GM18861 (cell line): Measurements from ENCODE around the gene SMARCD2.
A peak's percentile ranks its signal among the peaks of the same experiment; 100 is the strongest.
"Not testable (repeated sequence)": the region's sequence is repeated elsewhere in the genome, so short reads cannot be mapped to it uniquely, and the experiment has no call there.

Source experiments
- ATAC-seq: cut with Tn5 transposase; IDR thresholded peaks from one replicate; pipeline ENCODE4 v1.9.1; 2021; ENCODE audit not compliant: unreplicated experiment

SMARCD2 gene

GRCh38 chr17:63853260-63853659 lies 10.8 kb upstream of the SMARCD2 start:
- no peak for ATAC-seq

- no peak for ATAC-seq
Measured at GRCh38 chr17:63850401-63850800, 7.9 kb upstream of the SMARCD2 start.

GRCh38 chr17:63848834-63849689 lies 6.6 kb upstream of the SMARCD2 start:
- ATAC-seq: peak; percentile 63

GRCh38 chr17:63847525-63848249 lies 5.2 kb upstream of the SMARCD2 start:
- no peak for ATAC-seq

- ATAC-seq: no peak
Measured at GRCh38 chr17:63845509-63845908, 3.0 kb upstream of the SMARCD2 start.

DNA sequence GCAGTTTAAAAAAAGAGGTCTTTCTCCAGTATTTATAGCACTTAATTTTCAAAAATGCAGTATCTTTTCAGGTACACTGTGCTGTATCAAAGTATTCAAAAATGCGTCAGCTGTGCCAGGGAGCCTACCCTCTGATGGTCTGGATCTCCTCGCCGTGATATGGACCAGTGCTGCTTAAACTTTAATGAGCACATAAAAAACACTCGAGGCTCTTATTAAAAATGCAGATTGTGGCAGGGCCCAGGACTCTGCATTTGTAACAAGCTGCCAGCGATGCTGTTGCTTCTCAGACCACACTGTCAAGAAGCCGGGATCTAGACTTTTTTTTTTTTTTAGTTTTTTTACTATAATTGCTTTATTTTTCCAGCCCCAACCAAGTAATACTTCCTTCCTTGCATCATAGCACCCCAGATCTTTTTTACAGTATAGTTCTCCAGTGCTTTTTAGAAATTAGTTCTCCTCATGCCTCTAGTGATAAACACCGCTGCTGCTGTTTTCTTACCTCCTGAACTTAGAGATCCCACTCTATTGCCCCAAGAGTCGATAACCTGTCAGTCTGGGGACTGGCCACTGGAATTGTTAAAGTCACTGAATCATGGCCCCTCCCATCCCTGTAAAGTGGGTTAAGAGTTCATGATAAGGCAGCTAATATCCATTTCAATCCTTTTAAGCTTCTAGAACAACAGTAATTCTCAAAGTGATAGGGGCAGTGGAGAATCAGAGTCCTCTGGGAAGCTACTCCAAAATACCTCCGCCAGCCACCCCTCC lies 1.6 kb upstream of the SMARCD2 start:
- no peak for ATAC-seq

- not testable (repeated sequence) for ATAC-seq
Measured at GRCh38 chr17:63843387-63843888, 953 bp upstream of the SMARCD2 start.

GRCh38 chr17:63842173-63842539 lies 329 bp downstream of the SMARCD2 start:
- ATAC-seq: no peak

- ATAC-seq: no peak
Measured at GRCh38 chr17:63841350-63842172, 924 bp downstream of the SMARCD2 start.

DNA sequence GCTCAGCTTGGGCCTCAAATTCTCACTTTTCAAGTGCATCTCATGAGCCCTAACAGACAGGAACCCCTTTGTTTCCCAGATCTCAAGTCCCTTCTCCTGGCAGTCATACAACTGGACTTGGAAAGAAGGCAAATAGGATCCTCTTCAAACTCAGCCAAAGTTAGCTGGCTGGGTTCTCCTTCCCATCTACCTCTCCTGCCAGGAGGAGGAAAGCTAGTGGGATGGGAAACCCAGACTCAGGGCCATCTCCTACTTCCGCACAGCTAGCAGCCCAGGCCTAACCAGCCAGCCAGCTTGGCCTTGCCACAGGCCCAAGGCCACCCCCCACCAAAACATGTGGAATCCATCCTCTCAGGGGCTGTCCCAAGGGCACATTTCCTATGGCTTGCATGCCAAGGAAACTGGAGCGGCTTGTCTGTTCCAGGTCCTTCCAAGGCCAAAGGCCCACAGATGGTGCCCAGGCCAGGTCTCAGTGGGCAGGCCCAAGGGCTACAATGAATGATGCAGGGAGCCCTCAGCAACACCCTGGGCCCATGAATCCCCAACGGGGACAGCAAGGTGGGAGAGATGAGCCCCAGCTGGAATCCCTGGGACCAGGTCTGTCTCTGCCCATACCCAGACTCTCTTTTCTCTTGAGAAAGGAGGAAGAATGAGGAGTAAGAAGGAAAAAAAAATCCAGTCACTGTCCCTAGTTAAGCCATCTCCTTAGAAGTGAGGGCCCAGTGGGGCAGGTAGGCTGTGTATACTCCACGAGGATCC lies 1.7 kb downstream of the SMARCD2 start:
- no peak for ATAC-seq

DNA sequence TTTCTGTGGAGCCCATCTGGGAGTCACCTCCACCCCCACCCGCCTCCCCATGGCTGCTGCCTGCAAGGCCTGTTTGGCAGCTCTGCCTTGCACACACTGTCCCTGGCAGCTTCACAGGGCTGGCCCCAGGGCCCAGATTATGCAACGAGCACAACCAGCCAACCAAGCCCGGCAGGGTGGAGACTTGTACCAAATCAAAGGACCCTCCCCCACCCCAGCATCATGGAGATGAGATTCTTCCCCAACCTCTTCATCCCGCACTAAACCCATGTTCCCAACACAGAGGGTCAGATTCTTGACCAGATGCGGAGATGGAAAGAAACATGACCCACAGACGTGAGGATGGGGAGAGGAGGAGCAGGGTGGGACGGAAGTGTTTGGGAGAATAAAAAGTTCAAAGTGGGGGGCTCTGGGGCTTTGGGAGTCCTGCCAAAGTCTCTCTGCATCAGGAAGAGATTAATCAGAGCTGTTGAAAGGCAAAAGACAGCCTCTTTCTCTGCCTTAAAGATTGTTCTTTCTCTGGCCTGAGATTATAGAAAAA lies 3.8 kb downstream of the SMARCD2 start:
- ATAC-seq: no peak

- no peak for ATAC-seq
Measured at GRCh38 chr17:63837962-63838600, 4.4 kb downstream of the SMARCD2 start.

DNA sequence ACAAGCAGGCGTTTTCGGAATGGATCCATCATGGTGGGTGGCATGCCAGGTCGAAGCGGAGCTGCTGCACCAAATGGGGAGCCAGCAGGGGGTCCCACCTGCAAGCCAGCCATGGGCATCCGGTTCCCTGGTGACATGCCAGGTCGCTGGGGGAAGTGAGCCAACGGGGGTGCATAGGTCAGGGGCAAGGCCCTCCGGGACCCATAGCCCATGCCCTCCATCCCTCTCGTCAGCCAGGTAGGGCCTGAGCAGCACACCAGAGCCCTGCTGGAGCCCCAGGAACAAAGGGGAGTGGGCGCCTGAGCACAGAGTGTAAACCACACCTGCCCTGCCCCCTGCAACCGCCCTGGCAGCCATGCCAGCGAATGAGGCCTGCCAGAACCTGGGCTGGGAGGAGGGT lies 5.0 kb downstream of the SMARCD2 start:
- ATAC-seq: no peak

GRCh38 chr17:63836811-63837210 lies 5.7 kb downstream of the SMARCD2 start:
- ATAC-seq: no peak

DNA sequence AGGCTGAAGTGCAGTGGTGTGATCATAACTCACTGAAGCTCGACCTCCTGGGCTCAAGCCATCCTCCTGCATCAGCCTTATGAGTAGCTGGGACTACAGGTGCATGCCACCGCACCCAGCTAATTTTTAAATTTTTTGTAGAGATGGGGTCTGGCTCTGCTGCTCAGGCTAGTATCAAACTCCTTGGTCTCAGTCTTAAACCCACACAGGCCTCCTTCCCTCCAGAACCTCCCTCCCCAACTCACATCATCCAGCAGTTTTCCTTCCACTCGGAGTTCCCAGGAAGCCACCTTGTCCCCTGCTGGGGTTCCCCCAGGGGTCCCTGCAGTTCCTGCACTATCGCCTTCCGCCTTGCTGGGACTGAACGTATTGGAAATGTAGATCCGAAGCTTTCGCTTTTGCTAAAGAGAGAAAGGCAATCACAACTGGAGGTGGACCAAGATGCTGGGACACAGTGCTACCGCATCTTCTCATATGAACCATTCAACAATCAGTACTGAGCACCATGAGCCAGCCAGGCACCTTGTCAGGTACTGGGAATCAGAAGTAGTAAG lies 7.2 kb downstream of the SMARCD2 start:
- ATAC-seq: no peak

DNA sequence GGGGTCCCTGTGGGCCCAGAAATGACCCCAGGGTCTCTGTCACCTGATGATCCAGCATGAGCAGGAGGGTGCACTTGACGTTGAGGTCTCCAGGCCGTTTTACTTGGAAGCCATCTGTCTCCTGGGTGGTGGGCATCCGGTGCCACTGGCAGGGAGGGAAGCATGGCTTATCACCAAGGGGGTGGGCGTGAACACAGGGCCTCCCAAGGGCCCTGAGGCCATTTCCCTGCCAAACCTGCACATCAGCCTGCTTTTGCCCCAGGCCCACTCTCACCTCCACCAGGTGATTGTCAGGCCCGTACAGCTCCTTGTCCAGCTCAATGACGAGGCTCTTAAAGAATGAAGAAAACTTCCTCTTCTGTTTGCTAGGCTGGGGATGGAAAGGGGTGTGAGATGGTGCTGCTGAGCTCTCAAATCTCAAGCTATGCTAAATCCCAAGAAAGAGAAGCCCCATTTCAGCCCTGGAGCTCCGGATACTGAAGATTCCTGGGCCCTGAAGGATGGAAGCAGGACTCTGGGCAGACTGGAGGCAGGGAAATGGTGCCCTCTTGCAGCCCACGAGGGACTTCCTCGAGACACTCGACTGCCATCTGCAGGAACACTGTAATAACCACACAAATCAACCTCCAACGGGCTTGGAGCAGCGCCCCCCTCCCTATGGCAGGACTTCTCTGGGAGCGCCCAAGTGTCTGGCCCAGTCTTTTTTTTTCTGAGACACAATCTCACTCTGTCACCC lies 7.9 kb downstream of the SMARCD2 start:
- no peak for ATAC-seq

- no peak for ATAC-seq
Measured at GRCh38 chr17:63833741-63834373, 8.6 kb downstream of the SMARCD2 start.
